Measurements from ENCODE around the gene TPM1.

The TPM1 gene

DNA sequence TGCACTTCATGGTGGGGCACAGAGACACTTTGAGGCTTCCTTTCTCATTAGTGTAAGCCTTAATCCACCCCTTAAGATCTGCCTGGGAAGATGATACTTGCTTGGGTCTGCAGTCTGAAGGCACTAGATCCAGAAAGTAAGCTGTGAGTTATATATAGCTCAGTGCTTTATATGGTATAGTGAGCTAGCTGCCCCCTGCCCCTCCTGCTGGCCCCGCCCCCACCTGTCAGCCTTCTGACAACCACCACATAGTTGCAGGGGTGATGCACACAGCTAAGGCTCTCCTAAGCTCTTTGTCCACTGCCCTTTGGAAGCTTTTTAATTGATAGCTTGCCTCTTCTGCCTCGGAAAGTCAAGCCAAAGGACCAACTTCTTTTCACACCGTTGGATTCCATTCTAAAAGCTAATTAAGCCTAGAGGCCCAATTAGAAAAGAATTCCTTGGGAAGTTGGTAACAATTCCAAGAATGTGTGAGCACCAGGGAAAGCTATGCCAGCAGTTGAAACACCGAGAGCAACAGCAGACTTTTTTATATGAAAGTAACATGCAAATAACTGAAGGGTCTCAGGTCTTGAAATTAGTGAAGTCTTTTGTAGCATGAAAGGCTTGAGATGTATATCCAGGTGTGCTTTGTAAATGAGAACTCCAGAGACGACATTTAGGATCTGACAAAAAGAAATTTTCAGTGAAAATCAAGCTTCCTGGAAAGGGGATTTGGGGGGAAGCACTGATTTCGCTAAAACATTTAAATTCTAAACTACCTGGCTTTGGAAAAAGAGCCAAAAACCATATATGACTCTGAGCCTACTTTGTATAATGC lies 2.3 kb downstream of the TPM1 start:
- no peak overlapping the region for H3K27ac Mint-ChIP-seq
- H3K9me3 Mint-ChIP-seq = no peaks in the 10 kb centered on the region
- H3K27me3 Mint-ChIP-seq = peaks cover 50% of the 10 kb centered on the region
- no peak overlapping the region for H3K4me3 Mint-ChIP-seq
- H3K36me3 Mint-ChIP-seq = no peaks in the 10 kb centered on the region
- peaks cover 23% of the 10 kb centered on the region for H3K4me1 Mint-ChIP-seq

DNA sequence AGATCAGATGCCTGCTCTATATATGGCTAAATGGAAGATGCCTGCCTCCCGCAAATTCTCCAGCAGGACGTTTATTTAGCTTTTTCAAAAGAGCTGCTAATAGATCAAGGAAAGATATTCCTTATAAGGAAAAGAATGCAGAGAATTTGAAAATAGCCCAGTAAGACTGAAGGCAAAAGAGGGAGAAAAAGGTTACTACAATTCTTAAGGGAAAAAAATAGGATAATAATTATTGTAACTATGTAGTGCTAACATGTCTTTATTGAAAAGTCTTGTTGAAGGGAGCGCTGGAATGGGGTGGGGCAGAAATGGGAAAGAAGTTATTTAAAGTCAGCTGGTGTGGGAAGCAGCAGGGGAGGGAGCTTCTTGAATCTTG lies 2.9 kb downstream of the TPM1 start:
- Mint-ChIP-seq H3K36me3 (no peaks in the 10 kb centered on the region), H3K27ac (no peak overlapping the region), H3K4me3 (no peak overlapping the region), H3K4me1 (peaks cover 29% of the 10 kb centered on the region), H3K27me3 (peaks cover 48% of the 10 kb centered on the region), H3K9me3 (no peaks in the 10 kb centered on the region)

DNA sequence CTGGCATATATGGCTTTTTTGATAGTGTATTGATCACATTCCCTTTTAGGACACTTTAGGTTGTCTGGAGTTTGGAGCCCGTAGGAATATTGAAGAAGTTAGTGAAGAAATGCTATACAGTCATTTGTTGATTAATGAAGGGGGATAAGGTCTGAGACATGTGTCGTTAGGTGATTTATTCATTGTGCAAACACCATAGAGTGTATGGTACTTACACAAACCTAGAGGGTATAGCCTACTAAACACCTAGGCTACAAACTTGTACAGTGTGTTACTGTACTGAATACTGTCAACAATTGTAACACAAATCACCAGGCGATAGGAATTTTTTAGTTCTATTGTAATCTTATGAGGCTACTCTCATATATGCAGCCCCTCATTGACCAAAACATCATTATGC lies 3.3 kb downstream of the TPM1 start:
- H3K36me3 Mint-ChIP-seq = no peaks in the 10 kb centered on the region
- no peak overlapping the region for H3K27ac Mint-ChIP-seq
- peaks cover 45% of the 10 kb centered on the region for H3K27me3 Mint-ChIP-seq
- peaks cover 31% of the 10 kb centered on the region for H3K4me1 Mint-ChIP-seq
- H3K9me3 Mint-ChIP-seq = no peaks in the 10 kb centered on the region
- H3K4me3 Mint-ChIP-seq = no peak overlapping the region

DNA sequence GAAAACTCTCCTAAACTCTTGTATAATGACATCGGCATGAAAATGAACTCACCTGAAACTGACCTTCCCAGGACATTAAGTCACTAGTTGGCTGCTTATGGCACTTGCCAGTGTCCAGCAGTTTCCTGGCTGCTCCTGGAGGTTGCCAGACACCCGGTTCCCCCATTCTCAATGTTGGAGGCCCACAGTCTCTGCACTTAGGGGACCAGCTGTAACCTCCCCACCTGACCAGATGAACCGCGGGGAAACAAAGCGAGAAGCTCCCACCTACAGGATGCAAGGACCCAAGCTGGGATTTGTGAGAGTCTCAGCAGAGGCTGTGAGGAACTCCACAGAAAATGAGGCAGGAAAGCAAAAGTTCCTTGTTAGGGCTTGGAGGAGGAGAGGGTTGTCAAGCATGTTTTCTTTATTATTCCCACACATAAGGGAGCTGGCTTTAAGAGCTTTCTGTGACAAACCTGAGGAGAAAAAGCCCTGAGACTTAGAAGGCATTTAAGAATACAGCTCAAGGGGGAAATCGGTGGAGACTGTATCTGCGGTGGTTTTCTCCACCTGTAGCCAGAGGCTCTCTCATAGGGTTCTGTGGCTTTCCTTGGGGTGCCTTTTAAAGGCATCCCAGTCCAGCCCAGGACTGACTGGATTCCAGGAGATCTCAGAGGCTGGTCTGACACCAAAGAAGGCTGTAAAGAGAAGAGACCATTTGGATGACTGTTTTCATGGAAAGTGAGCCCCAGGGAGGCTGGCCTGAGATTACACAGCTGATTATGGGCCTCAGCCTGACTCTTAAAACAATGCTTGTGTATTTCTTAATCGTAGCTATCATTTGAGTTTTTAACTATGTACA lies 4.6 kb downstream of the TPM1 start:
- peaks cover 35% of the 10 kb centered on the region for H3K27me3 Mint-ChIP-seq
- H3K36me3 Mint-ChIP-seq = no peaks in the 10 kb centered on the region
- peak overlapping the region; percentile 76 for H3K4me3 Mint-ChIP-seq
- H3K4me1 Mint-ChIP-seq = peaks cover 31% of the 10 kb centered on the region
- H3K9me3 Mint-ChIP-seq = no peaks in the 10 kb centered on the region
- peak overlapping the region; percentile 23 for H3K27ac Mint-ChIP-seq

DNA sequence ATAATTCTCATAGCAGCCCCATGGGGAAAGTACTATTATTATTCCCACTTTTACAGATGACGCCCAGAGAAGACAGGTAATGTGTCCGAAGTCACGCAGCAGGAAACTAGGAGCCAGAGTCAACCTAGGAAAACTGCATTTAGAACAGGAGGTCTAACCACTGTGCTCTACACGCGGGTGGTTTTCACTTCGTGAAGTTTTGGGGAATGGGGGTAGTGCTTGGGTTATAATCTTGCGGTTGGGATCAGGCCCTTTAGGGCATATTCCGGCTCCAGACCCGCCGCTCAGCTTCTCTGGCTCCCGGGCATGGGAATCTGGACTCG lies 5.2 kb downstream of the TPM1 start:
- no peaks in the 10 kb centered on the region for H3K9me3 Mint-ChIP-seq
- peak overlapping the region; percentile 76 for H3K4me3 Mint-ChIP-seq
- H3K27ac Mint-ChIP-seq = no peak overlapping the region
- H3K27me3 Mint-ChIP-seq = peaks cover 35% of the 10 kb centered on the region
- peaks cover 31% of the 10 kb centered on the region for H3K4me1 Mint-ChIP-seq
- H3K36me3 Mint-ChIP-seq = no peaks in the 10 kb centered on the region

DNA sequence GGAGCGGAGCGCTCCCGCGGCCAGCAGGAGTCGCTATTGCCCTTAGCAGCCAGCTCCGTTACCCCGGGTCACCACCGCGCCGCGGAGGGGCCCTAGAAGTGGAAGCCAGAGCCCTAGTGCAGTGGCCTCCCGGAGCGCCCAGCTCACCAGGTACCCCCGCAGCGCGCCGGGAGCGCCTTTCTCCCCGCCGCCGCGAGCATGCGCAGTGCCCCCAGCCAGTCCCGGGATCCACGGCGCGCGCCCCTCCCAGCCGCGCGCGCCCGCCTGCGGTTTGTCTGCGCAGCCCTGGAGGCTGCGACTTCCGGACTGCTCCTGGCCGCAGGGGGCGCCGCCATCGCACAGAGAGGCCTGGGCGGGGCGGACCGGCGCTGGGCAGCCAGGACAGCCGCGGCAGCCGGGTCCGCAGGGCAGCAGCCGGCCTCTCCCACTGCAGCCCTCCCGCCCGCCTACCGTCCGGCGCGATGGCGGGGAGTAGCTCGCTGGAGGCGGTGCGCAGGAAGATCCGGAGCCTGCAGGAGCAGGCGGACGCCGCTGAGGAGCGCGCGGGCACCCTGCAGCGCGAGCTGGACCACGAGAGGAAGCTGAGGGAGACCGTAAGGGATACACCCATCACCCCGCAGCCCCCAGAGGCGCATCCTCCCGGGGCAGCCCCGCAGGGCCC lies 5.7 kb downstream of the TPM1 start:
- no peaks in the 10 kb centered on the region for H3K36me3 Mint-ChIP-seq
- peaks cover 31% of the 10 kb centered on the region for H3K27me3 Mint-ChIP-seq
- H3K27ac Mint-ChIP-seq = no peak overlapping the region
- H3K9me3 Mint-ChIP-seq = no peaks in the 10 kb centered on the region
- H3K4me1 Mint-ChIP-seq = peaks cover 27% of the 10 kb centered on the region
- H3K4me3 Mint-ChIP-seq = peak overlapping the region; percentile 90

DNA sequence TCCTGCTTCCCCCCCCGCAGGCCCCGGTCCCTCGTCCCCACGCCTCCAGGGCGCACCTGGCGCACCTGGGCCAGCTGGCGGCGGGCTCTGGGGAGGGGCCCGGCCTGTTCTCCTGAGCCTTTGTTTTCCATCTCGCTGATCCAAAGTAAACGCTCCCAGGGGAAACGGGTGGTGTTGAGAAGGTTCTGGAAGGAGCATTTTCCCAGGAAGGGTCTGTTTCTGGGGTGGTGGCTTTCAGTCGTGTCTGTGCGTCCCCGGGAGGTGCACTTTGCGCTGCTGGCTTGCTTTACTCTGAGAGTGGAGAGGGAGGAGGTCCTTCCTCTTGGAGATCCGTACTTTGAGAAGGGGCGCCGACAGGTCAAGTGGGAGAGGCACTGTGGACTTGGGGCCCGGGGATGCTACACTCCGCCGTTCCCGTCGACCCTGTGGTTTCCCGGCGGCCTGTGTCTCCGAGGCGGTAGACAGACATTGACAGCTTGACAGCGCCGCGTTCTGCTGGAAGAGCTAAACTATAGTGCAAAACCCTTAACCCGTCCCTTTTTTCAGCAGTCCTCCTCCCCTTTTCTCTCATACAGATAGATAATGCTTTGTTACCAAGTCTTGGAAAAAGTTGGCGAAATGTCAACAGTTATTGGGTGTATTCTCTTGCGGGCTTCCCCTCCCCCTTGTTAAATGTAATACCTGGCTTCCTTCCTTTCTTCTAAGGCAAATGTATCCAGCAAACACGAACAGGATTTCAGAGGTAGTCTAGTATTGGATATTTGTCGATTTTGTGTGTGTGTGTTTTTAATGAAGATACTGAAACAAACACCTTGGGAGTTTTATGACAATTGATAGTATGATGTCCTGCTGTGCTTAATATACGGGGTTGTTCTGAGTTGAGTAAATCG lies 6.5 kb downstream of the TPM1 start:
- Mint-ChIP-seq H3K4me1 (peaks cover 26% of the 10 kb centered on the region), H3K4me3 (peak overlapping the region; percentile 90), H3K27ac (peak overlapping the region; percentile 65), H3K9me3 (no peaks in the 10 kb centered on the region), H3K27me3 (peaks cover 31% of the 10 kb centered on the region), H3K36me3 (no peaks in the 10 kb centered on the region)

DNA sequence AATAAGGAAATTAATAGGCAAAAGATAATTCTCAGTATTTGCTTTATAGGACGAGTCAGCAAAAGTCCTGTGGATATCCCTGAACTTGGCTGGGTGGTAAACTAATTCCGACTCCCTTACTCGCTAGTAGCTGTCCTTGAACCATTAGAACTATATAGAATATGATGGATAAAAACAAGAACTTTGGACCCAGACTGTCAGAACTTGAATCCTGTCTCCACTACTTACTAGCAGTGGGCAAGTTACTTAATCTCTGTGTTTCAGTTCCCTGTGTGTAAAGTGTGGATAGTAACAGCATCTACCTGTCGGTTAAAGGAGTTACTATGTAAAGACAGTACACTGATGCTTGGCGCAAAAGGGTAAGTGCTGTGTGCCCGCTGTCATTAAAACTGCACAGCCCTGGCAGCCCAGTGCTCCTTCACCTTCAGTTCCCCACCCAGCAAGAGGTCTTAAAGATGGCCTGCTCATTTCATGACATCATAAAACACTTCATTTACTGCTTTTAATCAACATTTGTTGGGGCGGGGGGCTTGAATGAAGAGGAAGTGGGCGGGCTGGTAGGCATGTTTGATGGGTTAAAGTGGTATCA lies 7.3 kb downstream of the TPM1 start:
- Mint-ChIP-seq H3K27ac (no peak overlapping the region), H3K27me3 (peaks cover 24% of the 10 kb centered on the region), H3K36me3 (no peaks in the 10 kb centered on the region), H3K9me3 (no peaks in the 10 kb centered on the region), H3K4me1 (peaks cover 26% of the 10 kb centered on the region), H3K4me3 (peak overlapping the region; percentile 37)

DNA sequence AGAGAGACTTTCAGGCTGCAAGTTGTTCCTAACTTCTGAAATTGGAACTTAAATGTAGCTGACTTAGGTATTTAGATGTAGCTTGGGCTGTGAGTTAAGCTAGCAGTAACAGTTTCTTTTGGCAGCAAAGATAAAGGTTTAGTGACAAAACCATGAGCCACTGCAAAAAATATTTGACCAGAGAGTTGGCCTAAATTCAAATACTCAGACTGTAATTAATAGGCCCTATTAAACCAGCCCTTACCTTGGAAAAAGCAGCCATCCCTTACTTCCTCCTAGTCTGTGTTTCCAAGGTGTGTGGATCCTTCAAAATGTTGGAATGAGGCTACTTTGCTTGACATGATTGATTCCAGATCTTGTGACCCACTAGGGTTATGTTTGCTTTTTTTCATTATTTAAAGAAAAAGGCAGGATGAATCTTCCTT lies 8.2 kb downstream of the TPM1 start:
- no peak overlapping the region for H3K27ac Mint-ChIP-seq
- no peaks in the 10 kb centered on the region for H3K9me3 Mint-ChIP-seq
- peaks cover 15% of the 10 kb centered on the region for H3K27me3 Mint-ChIP-seq
- no peaks in the 10 kb centered on the region for H3K36me3 Mint-ChIP-seq
- H3K4me1 Mint-ChIP-seq = peaks cover 26% of the 10 kb centered on the region
- no peak overlapping the region for H3K4me3 Mint-ChIP-seq

DNA sequence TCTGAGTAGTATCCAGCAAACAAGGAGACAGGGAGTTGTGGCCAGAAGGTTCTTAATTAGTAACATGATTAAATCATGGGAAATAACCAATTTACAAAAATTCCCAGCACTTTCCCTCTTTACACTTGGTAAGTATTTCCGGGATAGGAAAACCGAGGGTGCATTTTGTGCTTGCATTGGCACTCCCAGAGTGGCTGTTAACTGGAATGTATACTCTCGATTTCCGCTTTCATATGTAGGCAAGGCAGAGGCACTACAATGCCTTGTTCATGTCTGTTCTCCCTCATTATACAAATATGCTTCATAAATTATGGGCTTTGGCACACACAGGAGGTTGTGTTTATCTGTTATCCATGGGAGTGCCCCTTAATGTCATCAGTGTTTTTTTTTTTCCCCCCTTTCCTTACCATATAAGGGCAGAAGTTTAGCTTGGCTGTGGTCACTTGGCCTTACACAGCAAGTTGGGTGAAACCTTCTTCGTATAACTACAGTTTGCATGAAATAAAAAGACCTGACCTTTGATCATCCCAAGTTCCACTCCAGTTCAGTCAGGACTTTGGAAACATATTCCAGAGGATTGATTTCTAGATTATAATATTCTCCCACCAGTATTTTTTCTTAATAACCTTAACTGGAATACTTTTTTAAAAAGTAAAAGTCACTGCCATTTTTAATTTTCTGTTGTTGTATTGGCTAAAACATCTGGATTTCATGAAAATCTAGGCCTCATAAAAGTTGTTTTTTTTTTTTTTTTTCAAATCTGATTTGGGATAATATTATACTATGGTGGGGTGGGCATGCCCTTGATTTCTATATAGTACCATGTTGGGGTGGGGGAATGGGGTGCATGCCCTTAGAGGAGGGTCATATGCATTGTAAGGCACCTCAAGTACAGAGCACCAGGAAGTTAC lies 8.9 kb downstream of the TPM1 start:
- H3K27ac Mint-ChIP-seq = no peak overlapping the region
- H3K36me3 Mint-ChIP-seq = no peaks in the 10 kb centered on the region
- no peaks in the 10 kb centered on the region for H3K9me3 Mint-ChIP-seq
- peaks cover 10% of the 10 kb centered on the region for H3K27me3 Mint-ChIP-seq
- no peak overlapping the region for H3K4me3 Mint-ChIP-seq
- peaks cover 26% of the 10 kb centered on the region for H3K4me1 Mint-ChIP-seq

DNA sequence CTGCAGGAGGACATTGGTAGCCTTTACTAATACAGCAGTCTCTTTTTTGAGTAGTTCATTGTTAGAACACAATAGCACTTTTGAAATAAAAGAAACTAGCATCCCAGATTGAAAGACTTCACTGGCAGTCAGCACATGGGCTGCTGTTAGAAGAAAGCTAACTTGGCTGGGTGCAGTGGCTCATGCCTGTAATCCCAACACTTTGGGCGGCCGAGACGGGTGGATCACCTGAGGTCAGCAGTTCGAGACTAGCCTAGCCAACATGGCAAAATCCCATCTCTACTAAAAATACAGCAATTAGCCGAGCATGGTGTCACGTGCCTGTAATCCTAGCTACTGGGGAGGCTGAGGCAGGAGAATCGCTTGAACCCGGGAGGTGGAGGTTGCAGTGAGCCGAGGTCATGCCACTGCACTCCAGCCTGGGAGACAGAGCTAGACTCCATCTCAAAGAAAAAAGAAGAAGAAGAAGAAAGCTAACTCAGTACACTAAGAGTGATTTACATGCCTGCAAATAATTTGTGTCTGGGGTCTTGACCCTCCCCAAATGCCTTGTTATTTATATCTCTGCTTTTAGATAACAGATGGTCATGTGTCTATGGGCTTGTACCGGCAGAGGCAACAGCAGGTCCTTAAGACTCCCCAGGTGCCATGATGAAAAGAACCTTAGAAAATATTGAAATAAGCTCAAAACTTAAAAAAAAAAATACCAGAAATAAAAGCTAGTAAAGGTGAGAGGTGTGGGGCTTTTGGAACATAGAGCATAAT lies 9.7 kb downstream of the TPM1 start:
- Mint-ChIP-seq H3K27me3 (peaks cover 1% of the 10 kb centered on the region), H3K4me3 (no peak overlapping the region), H3K4me1 (peaks cover 26% of the 10 kb centered on the region), H3K27ac (no peak overlapping the region), H3K36me3 (peaks cover 4% of the 10 kb centered on the region), H3K9me3 (no peaks in the 10 kb centered on the region)

DNA sequence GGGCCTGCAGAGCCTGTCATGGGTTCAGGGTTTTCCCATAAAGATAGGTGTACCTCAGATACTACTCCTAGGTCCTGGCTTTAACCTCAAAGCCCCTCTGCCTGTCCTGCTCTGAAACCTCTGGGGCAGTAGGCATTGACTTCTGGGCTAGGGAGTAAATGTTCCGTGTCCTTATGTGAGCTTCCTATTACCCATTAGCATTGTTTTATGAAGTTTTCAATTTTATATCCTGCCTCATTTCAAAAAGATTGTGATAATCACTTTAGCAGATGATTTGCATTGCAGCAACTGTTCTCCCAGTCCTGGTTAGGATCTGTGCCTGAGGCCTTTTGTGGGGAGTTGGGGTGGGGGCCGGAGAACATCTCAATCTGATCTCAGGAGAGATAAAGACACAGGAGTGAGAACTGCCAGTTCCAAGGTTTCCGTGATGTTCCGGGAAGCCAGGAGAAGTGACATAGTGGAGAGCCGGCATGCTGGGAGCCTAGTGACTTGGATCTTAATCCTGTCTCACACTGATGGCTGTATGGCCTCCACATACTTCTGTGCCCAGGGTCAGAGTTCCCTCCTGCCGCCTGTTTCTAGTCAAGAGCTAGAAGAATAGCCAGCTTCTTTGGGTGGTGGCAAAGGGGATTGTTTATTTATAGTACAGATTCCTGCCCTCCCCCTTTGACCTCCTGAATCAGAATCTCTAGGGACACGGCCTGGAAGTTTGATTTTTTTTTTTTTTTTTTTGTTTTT lies 10.6 kb downstream of the TPM1 start:
- H3K27ac Mint-ChIP-seq = no peak overlapping the region
- H3K9me3 Mint-ChIP-seq = no peaks in the 10 kb centered on the region
- no peaks in the 10 kb centered on the region for H3K27me3 Mint-ChIP-seq
- no peak overlapping the region for H3K4me3 Mint-ChIP-seq
- peaks cover 20% of the 10 kb centered on the region for H3K4me1 Mint-ChIP-seq
- peaks cover 5% of the 10 kb centered on the region for H3K36me3 Mint-ChIP-seq

DNA sequence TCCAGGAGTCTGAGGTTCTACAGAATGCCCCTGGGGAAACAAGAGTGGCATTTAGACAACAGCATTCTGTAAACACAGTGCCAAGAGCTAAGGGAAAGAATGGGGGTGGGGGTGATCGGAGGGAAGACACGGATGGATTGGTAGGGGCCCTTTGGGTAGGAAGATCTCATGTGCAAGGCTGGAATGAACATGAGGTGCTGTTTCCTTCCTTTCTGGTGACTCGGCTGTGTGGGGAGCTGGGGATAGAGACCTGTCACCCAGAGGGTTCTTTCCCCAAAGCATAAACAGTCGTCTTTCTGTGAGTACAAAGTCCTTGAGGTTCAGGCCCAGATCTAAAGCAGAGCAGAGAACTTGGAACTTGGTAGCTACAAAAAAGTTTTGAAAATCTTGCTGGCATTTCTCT lies 11.7 kb downstream of the TPM1 start:
- H3K36me3 Mint-ChIP-seq = peaks cover 7% of the 10 kb centered on the region
- no peak overlapping the region for H3K4me3 Mint-ChIP-seq
- H3K27me3 Mint-ChIP-seq = no peaks in the 10 kb centered on the region
- peaks cover 14% of the 10 kb centered on the region for H3K4me1 Mint-ChIP-seq
- H3K9me3 Mint-ChIP-seq = no peaks in the 10 kb centered on the region
- H3K27ac Mint-ChIP-seq = no peak overlapping the region
